ENCODE data around the gene EP400.
"Not testable (repeated sequence)": the region's sequence is repeated elsewhere in the genome, so short reads cannot be mapped to it uniquely, and the experiment has no call there.

The EP400 gene

DNA sequence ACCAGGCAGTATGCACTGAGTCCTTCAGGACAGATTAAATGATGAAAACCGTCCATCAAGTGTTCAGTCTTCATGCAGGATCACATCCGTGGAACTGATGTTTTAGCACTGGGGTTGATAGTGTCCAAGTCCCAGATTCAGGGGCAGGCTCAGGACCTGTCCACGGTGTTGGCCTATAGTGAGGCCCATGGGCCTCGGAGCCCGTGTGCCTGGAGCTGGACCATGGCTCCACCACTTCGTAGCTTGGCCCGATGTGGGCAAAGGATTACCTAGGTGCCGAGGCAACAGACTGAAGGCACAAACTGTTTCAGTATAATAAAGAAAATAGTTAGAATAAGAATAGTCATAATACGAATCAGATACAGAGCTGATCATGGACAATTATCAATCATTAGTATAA is 152.6 kb downstream of the EP400 start:
- no peak overlapping the region for H3K9ac ChIP-seq (ENCODE audit: low read length)
- no peaks in the 10 kb centered on the region for H3K9me3 ChIP-seq (ENCODE audit: insufficient read depth, low read length)
- H4K20me1 ChIP-seq (ENCODE audit: insufficient read depth, low read length), result no peaks in the 10 kb centered on the region
- TF ChIP-seq, protein P1, sequence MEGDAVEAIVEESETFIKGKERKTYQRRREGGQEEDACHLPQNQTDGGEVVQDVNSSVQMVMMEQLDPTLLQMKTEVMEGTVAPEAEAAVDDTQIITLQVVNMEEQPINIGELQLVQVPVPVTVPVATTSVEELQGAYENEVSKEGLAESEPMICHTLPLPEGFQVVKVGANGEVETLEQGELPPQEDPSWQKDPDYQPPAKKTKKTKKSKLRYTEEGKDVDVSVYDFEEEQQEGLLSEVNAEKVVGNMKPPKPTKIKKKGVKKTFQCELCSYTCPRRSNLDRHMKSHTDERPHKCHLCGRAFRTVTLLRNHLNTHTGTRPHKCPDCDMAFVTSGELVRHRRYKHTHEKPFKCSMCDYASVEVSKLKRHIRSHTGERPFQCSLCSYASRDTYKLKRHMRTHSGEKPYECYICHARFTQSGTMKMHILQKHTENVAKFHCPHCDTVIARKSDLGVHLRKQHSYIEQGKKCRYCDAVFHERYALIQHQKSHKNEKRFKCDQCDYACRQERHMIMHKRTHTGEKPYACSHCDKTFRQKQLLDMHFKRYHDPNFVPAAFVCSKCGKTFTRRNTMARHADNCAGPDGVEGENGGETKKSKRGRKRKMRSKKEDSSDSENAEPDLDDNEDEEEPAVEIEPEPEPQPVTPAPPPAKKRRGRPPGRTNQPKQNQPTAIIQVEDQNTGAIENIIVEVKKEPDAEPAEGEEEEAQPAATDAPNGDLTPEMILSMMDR (IDR thresholded peaks at IDR 0.05; ENCODE audit: low read depth, low read length), result no peak
- TF ChIP-seq EZH2phosphoT487 (IDR thresholded peaks at IDR 0.05; ENCODE audit: low read depth), result no peak
- 0 out of 2 replicates have a peak, but pooled peaks cover 2% of the 10 kb centered on the region for H3K79me2 ChIP-seq (ENCODE audit: low read length)
- no peak overlapping the region for H2AFZ ChIP-seq (ENCODE audit: low read depth, low read length)
- H3K36me3 ChIP-seq (replicated peaks; ENCODE audit: low read depth, low read length), result peaks cover 10% of the 10 kb centered on the region
- no peak overlapping the region for H3K4me2 ChIP-seq (ENCODE audit: low read length)
- H3K27ac ChIP-seq (ENCODE audit: low read length), result no peak overlapping the region
- no peaks in the 10 kb centered on the region for H3K27me3 ChIP-seq (ENCODE audit: low read depth, low read length)
- no peak overlapping the region for H3K4me3 ChIP-seq (ENCODE audit: low read length)
- H3K4me1 ChIP-seq (ENCODE audit: low read length), result no peaks in the 10 kb centered on the region

- not testable (repeated sequence) for H2AFZ ChIP-seq (ENCODE audit: low read depth, low read length); H3K27me3 ChIP-seq (ENCODE audit: low read depth, low read length); H3K4me1 ChIP-seq (ENCODE audit: low read length); H3K36me3 ChIP-seq (replicated peaks; ENCODE audit: low read depth, low read length); H3K9me3 ChIP-seq (ENCODE audit: insufficient read depth, low read length); H4K20me1 ChIP-seq (ENCODE audit: insufficient read depth, low read length); H3K9ac ChIP-seq (ENCODE audit: low read length); H3K27ac ChIP-seq (ENCODE audit: low read length); H3K4me2 ChIP-seq (ENCODE audit: low read length); H3K79me2 ChIP-seq (ENCODE audit: low read length); H3K4me3 ChIP-seq (ENCODE audit: low read length)
Observed at GRCh38 chr12:132103072-132103471, 153.3 kb downstream of the EP400 start.

- 0 out of 2 replicates have a peak, but pooled peaks cover 2% of the 10 kb centered on the region for H3K79me2 ChIP-seq (ENCODE audit: low read length)
- H3K27me3 ChIP-seq (ENCODE audit: low read depth, low read length), result no peaks in the 10 kb centered on the region
- no peak overlapping the region for H2AFZ ChIP-seq (ENCODE audit: low read depth, low read length)
- no peaks in the 10 kb centered on the region for H3K9me3 ChIP-seq (ENCODE audit: insufficient read depth, low read length)
- no peak overlapping the region for H3K27ac ChIP-seq (ENCODE audit: low read length)
- no peaks in the 10 kb centered on the region for H3K4me1 ChIP-seq (ENCODE audit: low read length)
- peaks cover 10% of the 10 kb centered on the region for H3K36me3 ChIP-seq (replicated peaks; ENCODE audit: low read depth, low read length)
- no peaks in the 10 kb centered on the region for H4K20me1 ChIP-seq (ENCODE audit: insufficient read depth, low read length)
- no peak overlapping the region for H3K9ac ChIP-seq (ENCODE audit: low read length)
- no peak overlapping the region for H3K4me2 ChIP-seq (ENCODE audit: low read length)
- TF ChIP-seq EZH2phosphoT487 (IDR thresholded peaks at IDR 0.05; ENCODE audit: low read depth), result no peak
- TF ChIP-seq, protein P1 (IDR thresholded peaks at IDR 0.05; ENCODE audit: low read depth, low read length), result no peak
- H3K4me3 ChIP-seq (ENCODE audit: low read length), result no peak overlapping the region
Observed at GRCh38 chr12:132103542-132104308, 154.0 kb downstream of the EP400 start.

GRCh38 chr12:132105467-132105866 is 155.7 kb downstream of the EP400 start:
- H3K27me3 ChIP-seq (ENCODE audit: low read depth, low read length), result no peaks in the 10 kb centered on the region
- no peaks in the 10 kb centered on the region for H3K9me3 ChIP-seq (ENCODE audit: insufficient read depth, low read length)
- H3K9ac ChIP-seq (ENCODE audit: low read length), result no peak overlapping the region
- H3K4me2 ChIP-seq (ENCODE audit: low read length), result no peak overlapping the region
- no peak overlapping the region for H2AFZ ChIP-seq (ENCODE audit: low read depth, low read length)
- 0 out of 2 replicates have a peak, but pooled peaks cover 2% of the 10 kb centered on the region for H3K79me2 ChIP-seq (ENCODE audit: low read length)
- no peak overlapping the region for H3K4me3 ChIP-seq (ENCODE audit: low read length)
- peaks cover 14% of the 10 kb centered on the region for H3K36me3 ChIP-seq (replicated peaks; ENCODE audit: low read depth, low read length)
- TF ChIP-seq, protein P1 (IDR thresholded peaks at IDR 0.05; ENCODE audit: low read depth, low read length), result no peak
- no peak for TF ChIP-seq EZH2phosphoT487 (IDR thresholded peaks at IDR 0.05; ENCODE audit: low read depth)
- no peaks in the 10 kb centered on the region for H3K4me1 ChIP-seq (ENCODE audit: low read length)
- no peak overlapping the region for H3K27ac ChIP-seq (ENCODE audit: low read length)
- no peaks in the 10 kb centered on the region for H4K20me1 ChIP-seq (ENCODE audit: insufficient read depth, low read length)

All from OCI-LY3 (cell line).